Measurements from ENCODE around the gene QARS1. TPM values are rescaled to one million over a fixed set of nuclear protein-coding genes. Genes with fewer than 3 reads are reported as not detected.

QARS1 gene
- total and polyA plus RNA-seq, 2 of the 13 experiments (the other 11 are each of a cell fraction or from before 2014, with no cell fraction given), result 307 to 327 TPM

GRCh38 chr3:49093853-49094767, 10.4 kb downstream of the QARS1 start, which contains the start of gene QRICH1 (continued):
- TF ChIP-seq KIAA2018 (CRISPR knock-in tag; IDR thresholded peaks at IDR 0.05; ENCODE audit: borderline replicate concordance), result no peak
- peak; percentile 68 for TF ChIP-seq POGZ (CRISPR knock-in tag; IDR thresholded peaks at IDR 0.05)
- peak; percentile 68 for TF ChIP-seq ZNF407 (CRISPR knock-in tag; IDR thresholded peaks at IDR 0.05; ENCODE audit: not compliant biosample characterization)
- no peak for TF ChIP-seq ZNF367 (CRISPR knock-in tag; IDR thresholded peaks at IDR 0.05; ENCODE audit: borderline replicate concordance)
- TF ChIP-seq BCL6 (CRISPR knock-in tag; IDR thresholded peaks at IDR 0.05), result no peak
- peak; percentile 52; the same call in 1 of the 2 replicates for TF ChIP-seq NCOR1 (IDR thresholded peaks at IDR 0.05; ENCODE audit: borderline replicate concordance, low read length)
- no peak for TF ChIP-seq SNRNP70 (IDR thresholded peaks at IDR 0.05; ENCODE audit: low read depth, low read length)
- no peak; the same call in 1 of the 2 replicates for TF ChIP-seq FOXO1 (CRISPR knock-in tag; IDR thresholded peaks at IDR 0.05)
- TF ChIP-seq MBD4 (IDR thresholded peaks at IDR 0.05; ENCODE audit: borderline replicate concordance, low read length), result no peak
- TF ChIP-seq SMAD3 (CRISPR knock-in tag; IDR thresholded peaks at IDR 0.05), result peak; percentile 43
- TF ChIP-seq ZSCAN21 (CRISPR knock-in tag; IDR thresholded peaks at IDR 0.05; ENCODE audit: borderline replicate concordance), result peak; percentile 72; the same call in 1 of the 2 replicates
- 0 out of 2 replicates have a peak, but pooled peaks have one; percentile 11 for TF ChIP-seq CEBPG (CRISPR knock-in tag; IDR thresholded peaks at IDR 0.05)
